Measurements from ENCODE around the gene PARD3.

PARD3 gene

GRCh38 chr10:34127676-34128075 is 687.4 kb downstream of the PARD3 start:
- no peak for DNase-seq

- DNase-seq: no peak
Observed at GRCh38 chr10:34126371-34127151, 688.5 kb downstream of the PARD3 start.

- DNase-seq: no peak
Observed at GRCh38 chr10:34125702-34126101, 689.4 kb downstream of the PARD3 start.

- DNase-seq: no peak
Observed at GRCh38 chr10:34124522-34125035, 690.5 kb downstream of the PARD3 start.

GRCh38 chr10:34121781-34122622 is 693.1 kb downstream of the PARD3 start:
- peak; percentile 33 for DNase-seq

- DNase-seq: no peak
Observed at GRCh38 chr10:34121125-34121753, 693.9 kb downstream of the PARD3 start.

- DNase-seq: no peak
Observed at GRCh38 chr10:34119456-34119855, 695.6 kb downstream of the PARD3 start.

- DNase-seq: no peak
Observed at GRCh38 chr10:34116681-34117271, 698.3 kb downstream of the PARD3 start.

- no peak for DNase-seq
Observed at GRCh38 chr10:34116220-34116641, 698.9 kb downstream of the PARD3 start.

- no peak for DNase-seq
Observed at GRCh38 chr10:34114914-34115313, 700.2 kb downstream of the PARD3 start.

- DNase-seq: no peak
Observed at GRCh38 chr10:34113504-34114225, 701.4 kb downstream of the PARD3 start.

GRCh38 chr10:34112171-34112782 is 702.8 kb downstream of the PARD3 start:
- DNase-seq: no peak

GRCh38 chr10:34111179-34111578 is 703.9 kb downstream of the PARD3 start:
- no peak for DNase-seq

GRCh38 chr10:34109952-34110702 is 705.0 kb downstream of the PARD3 start:
- DNase-seq: no peak

- DNase-seq: no peak
Observed at GRCh38 chr10:34109495-34109894, 705.6 kb downstream of the PARD3 start.

GRCh38 chr10:34107626-34108516 is 707.2 kb downstream of the PARD3 start:
- no peak for DNase-seq

- DNase-seq: no peak
Observed at GRCh38 chr10:34106356-34106885, 708.7 kb downstream of the PARD3 start.

GRCh38 chr10:34104829-34105572 is 710.1 kb downstream of the PARD3 start:
- no peak for DNase-seq

Measured in NCI-H510A treated with DMSO at 0.1 percent for 48 hours (cell line).